CD4-positive, alpha-beta T cell (primary cell): Measurements from ENCODE around the gene HABP2. TPM values are rescaled to one million over a fixed set of nuclear protein-coding genes. Genes with fewer than 3 reads are reported as not detected.

Experiments used
- ATAC-seq: fragments of 200-7000 bp; cut with Tn5 transposase; one replicate; pipeline ENCODE4 v1.10.0; 2022; ENCODE audit warnings: mild to moderate bottlenecking; ENCODE audit not compliant: poor library complexity
- CTCF ChIA-PET: fragments of 350-600 bp; sonication (Branson Sonifier 250); formaldehyde crosslinking; loops from one replicate; lab custom pipeline; 2021; ENCODE audit warnings: antibody characterized with exemption, inconsistent platforms; lab: Charles Lee
- POLR2A ChIA-PET: fragments of 350-600 bp; sonication (Branson Sonifier 250); formaldehyde crosslinking; loops from one replicate; lab custom pipeline; 2021; ENCODE audit warnings: antibody characterized with exemption, inconsistent platforms; lab: Charles Lee
- DNase-seq, 14 experiments: peaks; one replicate each; pipeline ENCODE4 v3.0.0-alpha.2; 2013 to 2020; ENCODE audit warnings: mixed read lengths in 2 of 14
- H3K27ac ChIP-seq, 2 donors: one replicate each; pipeline versions ENCODE4 v1.5.1 to v1.7.0; 2013; ENCODE audit warnings: low read length in 2 of 2, low read depth in 1 of 2, mild to moderate bottlenecking in 1 of 2
- H3K27me3 ChIP-seq, 2 experiments: 1 replicate in 1 of 2; 2 replicates in 1 of 2; pipeline versions ENCODE4 v1.6.1 to v1.7.0; 2013; ENCODE audit warnings: low read length in 2 of 2, control low read depth in 1 of 2, mild to moderate bottlenecking in 1 of 2, moderate library complexity in 1 of 2; ENCODE audit not compliant: insufficient read depth in 2 of 2, control insufficient read depth in 1 of 2
- H3K36me3 ChIP-seq: one replicate; pipeline ENCODE4 v1.6.1; 2013; ENCODE audit warnings: low read length, control low read depth; ENCODE audit not compliant: insufficient read depth
- H3K4me1 ChIP-seq: one replicate; pipeline ENCODE4 v1.6.1; 2013; ENCODE audit warnings: low read length, control low read depth; ENCODE audit not compliant: insufficient read depth
- H3K4me3 ChIP-seq: one replicate; pipeline ENCODE4 v1.5.1; 2013; ENCODE audit warnings: mild to moderate bottlenecking, low read length, moderate library complexity
- H3K9me3 ChIP-seq, 2 experiments: 1 replicate in 1 of 2; 2 replicates in 1 of 2; pipeline versions ENCODE4 v1.6.1 to v1.7.0; 2013; ENCODE audit warnings: low read length in 2 of 2, mild to moderate bottlenecking in 2 of 2, control low read depth in 1 of 2, moderate library complexity in 1 of 2; ENCODE audit not compliant: control insufficient read depth in 1 of 2, insufficient read depth in 1 of 2
- H3K27ac Mint-ChIP-seq: one replicate; pipeline ENCODE4 v1.8.0; 2020; ENCODE audit warnings: mixed read lengths
- H3K27me3 Mint-ChIP-seq: one replicate; pipeline ENCODE4 v1.8.0; 2021; ENCODE audit warnings: mixed read lengths
- H3K36me3 Mint-ChIP-seq: one replicate; pipeline ENCODE4 v1.8.0; 2021; ENCODE audit warnings: low read depth, mixed read lengths
- H3K4me1 Mint-ChIP-seq: one replicate; pipeline ENCODE4 v1.8.0; 2021; ENCODE audit warnings: low read depth, mixed read lengths
- H3K4me3 Mint-ChIP-seq: one replicate; pipeline ENCODE4 v1.8.0; 2020; ENCODE audit warnings: mild to moderate bottlenecking, mixed read lengths
- H3K9me3 Mint-ChIP-seq: one replicate; pipeline ENCODE4 v1.8.0; 2020; ENCODE audit warnings: mixed read lengths
- intact Hi-C, 2 experiments: fragments of 100-400 bp; cut with DNase I in 1 of 2; cut with micrococcal nuclease in 1 of 2; formaldehyde crosslinking; loops; one replicate each; pipeline versions ENCODE4 v1.15.1 to v1.9.0; 2023 to 2025; cut with DNase I, micrococcal nuclease
- total RNA-seq, 174 experiments: library from RNA in 2 of 174; stranded (reverse) in 2 of 174; gene quantifications; one replicate each; pipeline ENCODE4 v1.2.3 and lab custom pipeline; 2021 to 2026
- TF ChIP-seq, protein P1 (sequence below): fragments of 200-600 bp; IDR thresholded peaks from one replicate; pipeline ENCODE4 v1.8.0; 2022; ENCODE audit warnings: antibody characterized with exemption, mild to moderate bottlenecking

Gene HABP2
- total RNA-seq, 2 experiments from 2014 or later, result not detected

DNA sequence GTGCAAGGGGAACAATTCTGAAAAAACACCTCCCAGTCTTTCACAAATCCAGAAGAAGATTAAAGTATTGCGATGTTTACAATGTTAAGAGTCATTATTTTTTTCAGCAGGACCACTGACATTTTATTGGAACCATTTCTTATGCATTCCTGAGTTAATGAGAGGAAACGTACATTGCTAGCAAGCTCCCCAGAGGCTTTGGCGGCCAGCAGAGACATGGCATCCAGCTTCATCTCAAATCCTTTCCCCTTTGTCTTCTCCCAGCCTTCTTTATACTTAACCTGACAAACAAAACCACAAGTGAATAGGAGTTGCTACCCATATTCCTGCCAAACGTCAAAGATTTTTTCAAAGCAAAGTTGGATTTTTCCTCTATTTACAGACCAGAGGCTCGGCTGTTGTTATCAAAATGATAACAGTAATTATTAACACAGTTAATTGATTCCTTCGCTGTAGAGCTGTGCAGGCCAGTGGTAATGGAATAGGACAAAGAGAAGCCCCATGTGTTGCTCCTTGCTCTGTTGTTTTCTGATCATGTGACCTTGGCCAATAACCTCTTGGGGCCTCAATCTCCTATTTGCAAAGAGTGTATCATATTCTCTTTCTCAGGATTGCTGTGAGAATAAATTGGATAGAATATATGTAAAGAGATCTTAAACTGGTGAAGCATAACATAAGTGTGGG, 79.0 kb downstream of the HABP2 start:
- Mint-ChIP-seq H3K4me3 (no peak overlapping the region), H3K36me3 (no peaks in the 10 kb centered on the region), H3K27ac (no peak overlapping the region), H3K9me3 (no peaks in the 10 kb centered on the region), H3K4me1 (no peaks in the 10 kb centered on the region), H3K27me3 (peaks cover 29% of the 10 kb centered on the region)
- no peaks in the 10 kb centered on the region for H3K36me3 ChIP-seq
- H3K9me3 ChIP-seq, result peaks cover 0 to 5% of the 10 kb centered on the region in 2 experiments
- peaks cover 5% of the 10 kb centered on the region in 2 experiments for H3K27me3 ChIP-seq
- no peak overlapping the region for H3K4me3 ChIP-seq
- DNase-seq (no peak), ATAC-seq (no peak)
- TF ChIP-seq, protein P1, sequence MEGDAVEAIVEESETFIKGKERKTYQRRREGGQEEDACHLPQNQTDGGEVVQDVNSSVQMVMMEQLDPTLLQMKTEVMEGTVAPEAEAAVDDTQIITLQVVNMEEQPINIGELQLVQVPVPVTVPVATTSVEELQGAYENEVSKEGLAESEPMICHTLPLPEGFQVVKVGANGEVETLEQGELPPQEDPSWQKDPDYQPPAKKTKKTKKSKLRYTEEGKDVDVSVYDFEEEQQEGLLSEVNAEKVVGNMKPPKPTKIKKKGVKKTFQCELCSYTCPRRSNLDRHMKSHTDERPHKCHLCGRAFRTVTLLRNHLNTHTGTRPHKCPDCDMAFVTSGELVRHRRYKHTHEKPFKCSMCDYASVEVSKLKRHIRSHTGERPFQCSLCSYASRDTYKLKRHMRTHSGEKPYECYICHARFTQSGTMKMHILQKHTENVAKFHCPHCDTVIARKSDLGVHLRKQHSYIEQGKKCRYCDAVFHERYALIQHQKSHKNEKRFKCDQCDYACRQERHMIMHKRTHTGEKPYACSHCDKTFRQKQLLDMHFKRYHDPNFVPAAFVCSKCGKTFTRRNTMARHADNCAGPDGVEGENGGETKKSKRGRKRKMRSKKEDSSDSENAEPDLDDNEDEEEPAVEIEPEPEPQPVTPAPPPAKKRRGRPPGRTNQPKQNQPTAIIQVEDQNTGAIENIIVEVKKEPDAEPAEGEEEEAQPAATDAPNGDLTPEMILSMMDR, result no peak
- H3K27ac ChIP-seq, result no peak overlapping the region
- no peaks in the 10 kb centered on the region for H3K4me1 ChIP-seq
- ChIA-PET CTCF (no interaction called here), POLR2A (no interaction called here)
- intact Hi-C loops, result no loop called here

Other genes with a start within 250 kb of the HABP2 start
- not detected for gene NRAP, start 111.0 kb downstream of the HABP2 start, total RNA-seq
- 1 to 10 TPM; 8.5 to 8.6 TPM for gene CASP7, start 126.9 kb downstream of the HABP2 start, total RNA-seq
- under 1 TPM in 1 of 2 experiments, not detected in 1; 0.08 TPM for gene PLEKHS1, start 198.6 kb downstream of the HABP2 start, total RNA-seq